B cell (primary cell): ENCODE data around the gene UGGT1. TPM values are rescaled to one million over a fixed set of nuclear protein-coding genes. Genes with fewer than 3 reads are reported as not detected.

Experiments
- ATAC-seq: fragments of 200-7000 bp; cut with Tn5 transposase; one replicate; pipeline ENCODE4 v1.10.0; 2021; ENCODE audit warnings: low read depth, mild to moderate bottlenecking, moderate number of reproducible peaks, moderate library complexity
- CTCF ChIA-PET: fragments of 350-600 bp; sonication (Branson Sonifier 250); formaldehyde crosslinking; loops from one replicate; lab custom pipeline; 2021; ENCODE audit warnings: antibody characterized with exemption, inconsistent platforms; lab: Charles Lee
- POLR2A ChIA-PET: fragments of 350-600 bp; sonication (Branson Sonifier 250); formaldehyde crosslinking; loops from one replicate; lab custom pipeline; 2021; ENCODE audit warnings: antibody characterized with exemption; lab: Charles Lee
- DNase-seq: peaks from one replicate; pipeline ENCODE4 v3.0.0; 2013
- H2AFZ ChIP-seq: 2 replicates; pipeline ENCODE4 v1.6.1; 2012; ENCODE audit warnings: mild to moderate bottlenecking, low read depth, low read length; ENCODE audit not compliant: insufficient read depth, poor library complexity, severe bottlenecking
- H3K27ac ChIP-seq, 2 donors: 1 replicate in 1 of 2; 2 replicates in 1 of 2; pipeline ENCODE4 v1.5.1; 2012 to 2013; ENCODE audit warnings: low read length in 2 of 2, mild to moderate bottlenecking in 2 of 2, moderate library complexity in 1 of 2
- H3K27me3 ChIP-seq, 4 experiments: fragments of 200-600 bp in 1 of 4; sonication (generic) in 1 of 4; replicated peaks in 1 of 4; 1 replicate in 2 of 4; 2 replicates in 2 of 4; pipeline versions ENCODE4 v1.6.1 to v1.7.0; 2013 to 2016; ENCODE audit warnings: low read length in 3 of 4, mild to moderate bottlenecking in 2 of 4, mixed read lengths in 1 of 4, moderate library complexity in 1 of 4; ENCODE audit not compliant: insufficient read depth in 4 of 4, control insufficient read depth in 3 of 4; ENCODE audit errors: control extremely low read depth in 1 of 4
- H3K36me3 ChIP-seq, 2 experiments: replicated peaks in 1 of 2; 1 replicate in 1 of 2; 2 replicates in 1 of 2; pipeline versions ENCODE4 v1.6.1 to v1.7.1; 2013; ENCODE audit warnings: low read length in 1 of 2; ENCODE audit not compliant: insufficient read depth in 2 of 2, control insufficient read depth in 1 of 2; ENCODE audit errors: control extremely low read depth in 1 of 2, extremely low read depth in 1 of 2
- H3K4me1 ChIP-seq, 2 donors: fragments of 200-600 bp in 1 of 2; sonication (generic) in 1 of 2; 1 replicate in 1 of 2; 2 replicates in 1 of 2; pipeline versions ENCODE4 v1.5.1 to v1.6.1; 2013 to 2017; ENCODE audit warnings: low read length in 2 of 2; ENCODE audit not compliant: control insufficient read depth in 2 of 2, insufficient read depth in 2 of 2
- H3K4me2 ChIP-seq: replicated peaks from 2 replicates; pipeline ENCODE3; 2012; ENCODE audit warnings: mild to moderate bottlenecking, low read depth, low read length; ENCODE audit not compliant: poor library complexity, severe bottlenecking
- H3K4me3 ChIP-seq, 5 experiments: fragments of 200-600 bp in 1 of 5; sonication (generic) in 1 of 5; 1 replicate in 3 of 5; 2 replicates in 2 of 5; pipeline versions ENCODE4 v1.5.1 to v1.7.0; 2011 to 2016; ENCODE audit warnings: low read length in 4 of 5, mild to moderate bottlenecking in 4 of 5, low read depth in 2 of 5, control low read depth in 1 of 5, moderate library complexity in 1 of 5; ENCODE audit not compliant: insufficient read depth in 1 of 5; ENCODE audit errors: control extremely low read depth in 1 of 5, extremely low read depth in 1 of 5
- H3K79me2 ChIP-seq: fragments of 200-600 bp; sonication (generic); one replicate; pipeline ENCODE4 v1.6.0; 2016; ENCODE audit warnings: low read length; ENCODE audit not compliant: control insufficient read depth, insufficient read depth
- H3K9ac ChIP-seq: fragments of 200-600 bp; sonication (generic); 2 replicates; pipeline ENCODE4 v1.6.1; 2017; ENCODE audit warnings: mild to moderate bottlenecking, low read length, moderate library complexity
- H3K9me3 ChIP-seq, 3 donors: one replicate each; pipeline versions ENCODE4 v1.6.1 to v1.7.1; 2013; ENCODE audit warnings: low read length in 2 of 3; ENCODE audit not compliant: control insufficient read depth in 2 of 3, insufficient read depth in 1 of 3; ENCODE audit errors: control extremely low read depth in 1 of 3
- H4K20me1 ChIP-seq: 2 replicates; pipeline ENCODE4 v1.6.0; 2012; ENCODE audit warnings: mild to moderate bottlenecking, low read length; ENCODE audit not compliant: insufficient read depth, control insufficient read depth, poor library complexity, severe bottlenecking
- H3K27ac Mint-ChIP-seq: one replicate; pipeline ENCODE4 v1.8.0; 2021; ENCODE audit warnings: mixed read lengths
- H3K27me3 Mint-ChIP-seq: one replicate; pipeline ENCODE4 v1.8.0; 2021; ENCODE audit warnings: mixed read lengths
- H3K4me1 Mint-ChIP-seq: one replicate; pipeline ENCODE4 v1.8.0; 2021; ENCODE audit warnings: mixed read lengths
- H3K4me3 Mint-ChIP-seq: one replicate; pipeline ENCODE4 v1.8.0; 2021; ENCODE audit warnings: mixed read lengths
- H3K9me3 Mint-ChIP-seq: one replicate; pipeline ENCODE4 v1.8.0; 2022; ENCODE audit warnings: mixed read lengths; ENCODE audit not compliant: insufficient read depth
- CTCF ChIP-seq: fragments of 200-600 bp; IDR thresholded peaks from one replicate; pipeline ENCODE4 v1.8.0; 2022; ENCODE audit warnings: antibody characterized with exemption, mild to moderate bottlenecking
- EZH2 ChIP-seq: IDR thresholded peaks from 2 replicates; pipeline ENCODE4 v1.6.1; 2012; ENCODE audit warnings: borderline replicate concordance, low read depth, mild to moderate bottlenecking, moderate library complexity, low read length; ENCODE audit not compliant: insufficient read depth, poor library complexity, severe bottlenecking
- WGBS: methylation state at CpG from one replicate; pipeline ENCODE4 v1.1.5; 2013; ENCODE audit warnings: missing lambda C conversion rate; ENCODE audit not compliant: insufficient coverage; 5-methylcytosine and 5-hydroxymethylcytosine counted together
- intact Hi-C: fragments of 100-400 bp; cut with micrococcal nuclease; formaldehyde crosslinking; loops from one replicate; pipeline ENCODE4 v1.10.0; 2022
- polyA plus RNA-seq: library from polyadenylated mRNA; depleted of rRNA; stranded (reverse); fragments of >200 nt; gene quantifications from 2 replicates; pipeline ENCODE4 v1.2.3, GENCODE V29; 2012
- total RNA-seq, 2 donors: library from RNA; stranded (reverse); fragments of 120-200 nt in 1 of 2; gene quantifications; 1 replicate in 1 of 2; 2 replicates in 1 of 2; pipeline versions ENCODE4 v1.2.3 to v1.2.4, GENCODE V29; 2013 to 2022

Gene UGGT1
- total and polyA plus RNA-seq, 2 donors (not counting 1 experiment from before 2014, with no cell fraction given) = 8.5 to 44.1 TPM

DNA sequence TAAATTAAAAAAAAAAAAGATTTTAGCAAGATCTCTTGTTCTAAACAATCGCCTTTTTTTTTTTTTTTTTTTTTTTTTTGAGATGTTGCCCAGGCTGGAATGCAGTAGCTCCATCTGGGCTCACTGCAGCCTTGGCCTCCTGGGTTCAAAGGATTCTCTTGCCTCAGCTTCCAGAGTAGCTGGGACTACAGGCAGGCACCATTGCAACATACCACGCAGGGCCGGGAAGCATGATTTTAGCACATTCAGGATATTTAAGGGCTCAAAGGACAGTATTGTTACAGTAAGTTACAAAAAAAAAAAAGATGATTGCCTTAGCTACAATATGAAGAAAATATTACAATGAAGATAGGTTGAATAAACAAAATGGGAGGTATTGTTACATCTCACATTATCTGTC lies 33.7 kb upstream of the UGGT1 start:
- Histone ChIP-seq H3K36me3 (no peaks in the 10 kb centered on the region), H2AFZ (no peak overlapping the region), H3K4me3 (no peak overlapping the region), H3K9me3 (no peaks in the 10 kb centered on the region), H3K79me2 (no peaks in the 10 kb centered on the region), H4K20me1 (no peaks in the 10 kb centered on the region), H3K4me2 (no peak overlapping the region), H3K27me3 (peaks cover 0 to 13% (median 0%) of the 10 kb centered on the region in 4 experiments), H3K27ac (no peak overlapping the region), H3K4me1 (no peaks in the 10 kb centered on the region), H3K9ac (no peak overlapping the region)
- no peak for ATAC-seq
- no peaks in the 10 kb centered on the region for H3K4me1 Mint-ChIP-seq
- peaks cover 8% of the 10 kb centered on the region for H3K27me3 Mint-ChIP-seq
- intact Hi-C loops = no loop called here
- WGBS = 80% methylated on average over 1 of the region's 3 CpGs
- no peak overlapping the region for H3K4me3 Mint-ChIP-seq
- ChIA-PET POLR2A (no interaction called here), CTCF (no interaction called here)
- DNase-seq = no peak
- H3K9me3 Mint-ChIP-seq = no peaks in the 10 kb centered on the region
- H3K27ac Mint-ChIP-seq = no peak overlapping the region
- TF ChIP-seq EZH2 (no peak), CTCF (no peak)

GRCh38 chr2:128058114-128058513 lies 32.9 kb upstream of the UGGT1 start:
- Mint-ChIP-seq H3K4me3 (no peak overlapping the region), H3K4me1 (no peaks in the 10 kb centered on the region), H3K27me3 (peaks cover 8% of the 10 kb centered on the region), H3K27ac (no peak overlapping the region), H3K9me3 (no peaks in the 10 kb centered on the region)
- TF ChIP-seq EZH2 = no peak
- TF ChIP-seq CTCF = no peak
- Histone ChIP-seq H3K4me3 (no peak overlapping the region), H2AFZ (no peak overlapping the region), H3K36me3 (no peaks in the 10 kb centered on the region), H3K9ac (no peak overlapping the region), H3K27ac (no peak overlapping the region), H3K4me1 (no peaks in the 10 kb centered on the region), H4K20me1 (no peaks in the 10 kb centered on the region), H3K27me3 (peaks cover 0 to 11% (median 0%) of the 10 kb centered on the region in 4 experiments), H3K9me3 (no peaks in the 10 kb centered on the region), H3K79me2 (no peaks in the 10 kb centered on the region), H3K4me2 (no peak overlapping the region)
- no peak for DNase-seq
- POLR2A ChIA-PET = no interaction called here
- intact Hi-C loops = no loop called here
- 89% methylated on average over 1 of the region's 2 CpGs for WGBS
- CTCF ChIA-PET = no interaction called here
- ATAC-seq = no peak
